HG02678 (cell line): ENCODE measurements around the gene RPL31.
A peak's percentile ranks its signal among the peaks of the same experiment; 100 is the strongest.
"Not testable (repeated sequence)": the region's sequence is repeated elsewhere in the genome, so short reads cannot be mapped to it uniquely, and the experiment has no call there.

ENCODE experiments used
- ATAC-seq: cut with Tn5 transposase; IDR thresholded peaks from one replicate; pipeline ENCODE4 v1.9.1; 2021; ENCODE audit warnings: mild to moderate bottlenecking, moderate library complexity; ENCODE audit not compliant: unreplicated experiment

RPL31 gene

GRCh38 chr2:101023327-101024107 is 21.4 kb downstream of the RPL31 start:
- no peak for ATAC-seq

GRCh38 chr2:101025561-101025960 is 23.5 kb downstream of the RPL31 start:
- no peak for ATAC-seq

GRCh38 chr2:101026253-101026701 is 24.2 kb downstream of the RPL31 start:
- ATAC-seq, result no peak

GRCh38 chr2:101026923-101027469 is 24.9 kb downstream of the RPL31 start:
- ATAC-seq, result no peak

- ATAC-seq, result no peak
Observed at GRCh38 chr2:101027852-101028251, 25.8 kb downstream of the RPL31 start.

- no peak for ATAC-seq
Observed at GRCh38 chr2:101030866-101031554, 28.9 kb downstream of the RPL31 start.

GRCh38 chr2:101032084-101032776 is 30.1 kb downstream of the RPL31 start:
- ATAC-seq, result no peak

GRCh38 chr2:101036562-101036961 is 34.5 kb downstream of the RPL31 start:
- ATAC-seq, result no peak

GRCh38 chr2:101037161-101037755 is 35.2 kb downstream of the RPL31 start:
- ATAC-seq, result no peak

- ATAC-seq, result no peak
Observed at GRCh38 chr2:101038455-101039255, 36.6 kb downstream of the RPL31 start.

- no peak for ATAC-seq
Observed at GRCh38 chr2:101040072-101040471, 38.0 kb downstream of the RPL31 start.

- no peak for ATAC-seq
Observed at GRCh38 chr2:101040761-101041160, 38.7 kb downstream of the RPL31 start.

GRCh38 chr2:101041413-101041812 is 39.3 kb downstream of the RPL31 start:
- no peak for ATAC-seq

- no peak for ATAC-seq
Observed at GRCh38 chr2:101045330-101045729, 43.2 kb downstream of the RPL31 start.

GRCh38 chr2:101047075-101047766 is 45.1 kb downstream of the RPL31 start:
- ATAC-seq, result no peak

- ATAC-seq, result no peak
Observed at GRCh38 chr2:101047774-101048173, 45.7 kb downstream of the RPL31 start.

- no peak for ATAC-seq
Observed at GRCh38 chr2:101048756-101049155, 46.7 kb downstream of the RPL31 start.

- ATAC-seq, result not testable (repeated sequence)
Observed at GRCh38 chr2:101050886-101051285, 48.8 kb downstream of the RPL31 start.

- peak; percentile 59 for ATAC-seq
Observed at GRCh38 chr2:101052147-101052546, 50.1 kb downstream of the RPL31 start.

GRCh38 chr2:101053117-101053516 is 51.0 kb downstream of the RPL31 start:
- ATAC-seq, result no peak
